ENCODE results near the gene FBXL15. TPM values are rescaled to one million over a fixed set of nuclear protein-coding genes. Genes with fewer than 3 reads are reported as not detected.
"Not testable (repeated sequence)": the region's sequence is repeated elsewhere in the genome, so short reads cannot be mapped to it uniquely, and the experiment has no call there.

The FBXL15 gene
- total RNA-seq, 1 donor from 2014 or later, result 6.3 TPM

GRCh38 chr10:102431452-102432124 lies 11.0 kb downstream of the FBXL15 start:
- no peak for DNase-seq

GRCh38 chr10:102432162-102432950 lies 11.7 kb downstream of the FBXL15 start, which contains the start of gene CUEDC2:
Gene CUEDC2 (minus strand): TSS chr10:102432574. CDS start chr10:102425188, 7,386 bp downstream.
- DNase-seq, result peak; percentile 99

- no peak for DNase-seq
Observed at GRCh38 chr10:102433619-102434046, 13.0 kb downstream of the FBXL15 start.

DNA sequence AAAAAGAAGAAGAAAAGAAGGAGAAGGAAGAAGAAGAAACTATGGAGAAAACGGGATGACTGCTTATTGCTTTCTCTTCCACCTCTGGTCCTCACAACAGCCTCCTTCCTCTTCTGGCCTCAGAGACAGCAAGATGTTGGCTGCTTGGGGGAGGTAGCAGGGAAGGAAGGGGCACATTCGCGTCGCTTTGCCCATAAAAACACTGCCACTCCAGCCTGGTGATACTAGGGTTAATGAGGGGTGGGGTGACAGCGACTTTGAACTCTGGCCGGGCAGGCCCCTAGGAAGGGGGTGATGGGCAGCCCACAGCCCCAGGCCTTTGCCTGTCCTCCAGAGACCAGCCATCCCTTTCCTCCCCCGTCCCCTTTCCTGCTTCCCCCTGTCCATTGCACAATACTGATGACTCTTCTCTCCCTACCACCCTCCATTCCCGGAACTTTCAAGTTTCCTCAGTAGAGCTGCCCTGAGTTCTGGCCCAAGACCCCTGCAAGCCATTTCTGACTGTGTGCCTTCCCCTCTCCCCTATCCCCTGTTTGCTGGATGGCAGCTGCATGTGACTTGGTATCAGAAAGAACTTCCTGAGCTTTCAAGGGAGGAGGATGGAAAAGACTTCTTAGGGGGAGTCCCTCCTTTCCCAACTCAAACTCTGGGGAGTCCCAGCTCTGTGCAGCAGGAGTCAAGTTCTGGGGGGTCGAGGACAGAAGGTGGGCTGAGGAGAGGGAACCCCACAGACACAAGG lies 13.9 kb downstream of the FBXL15 start:
- DNase-seq, result no peak

- DNase-seq, result no peak
Observed at GRCh38 chr10:102435133-102435497, 14.5 kb downstream of the FBXL15 start.

- DNase-seq, result peak; percentile 26
Observed at GRCh38 chr10:102435529-102436233, 15.0 kb downstream of the FBXL15 start.

- DNase-seq, result no peak
Observed at GRCh38 chr10:102436312-102436711, 15.7 kb downstream of the FBXL15 start.

DNA sequence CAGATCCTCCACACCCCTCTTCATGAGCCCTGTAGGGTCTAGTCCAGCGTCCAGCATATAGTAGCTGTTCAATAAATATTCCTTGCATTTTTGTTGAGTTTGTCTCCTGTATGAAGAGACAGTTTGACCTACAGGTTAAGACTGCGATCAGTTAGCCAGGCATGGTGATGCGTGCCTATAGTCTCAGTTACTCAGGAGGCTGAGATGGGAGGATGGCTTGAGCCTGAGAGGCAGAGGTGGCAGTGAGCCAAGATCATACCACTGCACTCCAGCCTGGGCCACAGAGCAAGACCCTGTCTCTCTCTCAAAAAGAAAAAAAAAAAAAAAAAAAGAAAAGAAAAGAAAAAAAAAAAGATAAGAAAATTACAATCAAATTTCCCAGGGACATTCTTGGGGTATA lies 16.9 kb downstream of the FBXL15 start:
- no peak for DNase-seq

DNA sequence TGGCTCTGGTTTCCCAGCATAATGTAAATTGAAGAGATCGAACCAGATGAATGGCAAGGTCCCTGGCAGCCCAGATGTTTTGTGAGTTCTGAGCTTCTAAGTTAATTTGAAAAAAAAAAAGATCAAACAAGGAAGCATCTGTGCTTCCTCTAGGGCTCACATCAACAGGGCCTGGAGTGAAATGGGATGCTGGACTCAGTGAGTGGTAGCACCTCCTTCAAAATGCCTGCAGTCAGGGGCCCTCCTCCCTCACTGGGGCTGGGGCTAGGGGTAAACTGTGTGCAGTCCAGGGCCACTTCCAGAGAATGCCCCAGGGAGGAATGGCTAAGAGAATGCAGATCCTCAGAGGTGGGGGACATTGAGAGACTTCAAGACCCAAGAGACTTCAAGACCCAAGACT lies 17.7 kb downstream of the FBXL15 start:
- no peak for DNase-seq

GRCh38 chr10:102444851-102445250 lies 24.2 kb downstream of the FBXL15 start:
- no peak for DNase-seq

- DNase-seq, result peak; percentile 69
Observed at GRCh38 chr10:102449321-102450123, 28.9 kb downstream of the FBXL15 start.

GRCh38 chr10:102450124-102450373 lies 29.4 kb downstream of the FBXL15 start:
- no peak for DNase-seq

DNA sequence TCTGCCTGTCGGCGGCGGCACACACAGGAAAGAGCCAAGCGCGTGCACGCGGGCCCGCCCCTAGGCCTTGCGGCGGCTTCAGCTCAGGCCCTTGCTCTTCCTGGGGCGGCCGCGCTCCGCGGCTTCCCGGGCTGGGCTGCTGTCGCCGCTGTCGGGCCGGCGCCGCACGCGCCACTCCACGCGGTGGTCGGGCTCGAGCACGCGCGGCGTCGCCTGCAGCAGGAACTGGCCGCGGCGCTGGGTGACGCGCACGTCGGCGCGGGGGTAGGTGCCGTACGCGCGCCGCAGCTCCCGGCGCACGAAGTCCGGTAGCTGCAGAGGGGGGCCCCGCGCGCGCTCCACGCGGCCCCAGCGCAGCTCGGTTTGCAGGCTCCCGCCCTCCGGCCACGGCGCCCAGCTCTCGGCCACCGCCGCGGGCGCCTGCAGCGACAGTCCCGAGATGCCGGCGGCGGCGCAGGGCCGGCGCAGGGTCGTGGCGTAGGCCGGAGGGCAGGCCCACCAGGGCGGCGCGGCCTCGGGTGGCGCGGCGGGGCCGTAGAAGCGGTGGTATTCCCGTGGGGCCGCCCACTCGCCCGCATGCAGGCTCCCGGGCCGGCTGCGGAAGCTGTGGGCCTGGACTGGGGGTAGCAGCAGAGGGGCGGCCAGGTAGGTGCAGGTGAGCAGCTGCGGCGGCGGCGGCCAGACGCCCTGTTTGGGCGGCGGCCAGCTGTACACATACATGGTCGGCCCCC lies 29.9 kb downstream of the FBXL15 start:
- peak; percentile 90 for DNase-seq

DNA sequence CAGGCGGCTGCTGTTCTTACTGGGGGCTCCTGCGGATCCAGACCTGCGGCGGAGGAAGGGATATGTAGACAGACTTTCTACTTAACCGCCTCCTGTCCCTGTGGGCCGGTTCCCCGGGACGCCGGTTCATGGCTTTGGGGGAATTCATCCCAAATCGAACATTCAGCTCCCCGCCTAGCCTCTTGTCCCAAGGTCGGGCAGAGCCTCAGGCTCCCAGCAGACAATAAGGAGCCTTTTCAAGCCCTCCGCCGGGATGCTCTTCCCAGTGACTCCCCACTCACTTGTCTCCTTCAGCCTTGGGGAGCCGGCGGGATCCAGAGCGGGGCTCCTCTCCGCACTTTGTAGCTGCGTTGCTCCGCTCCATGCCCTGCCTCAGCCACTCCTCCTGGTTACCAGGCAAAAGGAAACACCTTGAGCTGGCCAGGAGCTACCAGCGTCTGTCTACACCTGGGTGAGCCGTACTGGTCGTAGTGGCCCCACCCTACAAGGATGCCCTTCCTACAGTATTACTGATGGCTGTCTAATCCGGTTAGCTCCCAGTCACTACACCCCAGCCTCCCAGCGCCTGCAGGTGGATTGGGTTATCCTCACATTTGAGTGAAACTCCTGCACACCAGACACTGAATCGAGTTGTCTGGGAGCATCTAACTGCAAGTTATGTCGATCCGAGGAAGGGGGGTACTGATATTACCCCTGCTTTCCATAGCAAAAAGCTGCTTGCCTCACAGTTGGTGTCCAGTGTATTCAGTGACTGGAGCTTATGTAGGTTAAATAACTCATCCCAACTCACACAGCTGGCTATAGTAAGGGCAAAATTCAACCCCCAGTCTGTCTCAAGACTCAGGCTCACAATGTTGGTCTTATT lies 30.7 kb downstream of the FBXL15 start, which contains the start of gene C10orf95:
C10orf95 (minus strand) TSS at position 439 of the 865 bp plus-strand sequence. CDS start 450 bp downstream, outside the sequence.
- no peak for DNase-seq

DNA sequence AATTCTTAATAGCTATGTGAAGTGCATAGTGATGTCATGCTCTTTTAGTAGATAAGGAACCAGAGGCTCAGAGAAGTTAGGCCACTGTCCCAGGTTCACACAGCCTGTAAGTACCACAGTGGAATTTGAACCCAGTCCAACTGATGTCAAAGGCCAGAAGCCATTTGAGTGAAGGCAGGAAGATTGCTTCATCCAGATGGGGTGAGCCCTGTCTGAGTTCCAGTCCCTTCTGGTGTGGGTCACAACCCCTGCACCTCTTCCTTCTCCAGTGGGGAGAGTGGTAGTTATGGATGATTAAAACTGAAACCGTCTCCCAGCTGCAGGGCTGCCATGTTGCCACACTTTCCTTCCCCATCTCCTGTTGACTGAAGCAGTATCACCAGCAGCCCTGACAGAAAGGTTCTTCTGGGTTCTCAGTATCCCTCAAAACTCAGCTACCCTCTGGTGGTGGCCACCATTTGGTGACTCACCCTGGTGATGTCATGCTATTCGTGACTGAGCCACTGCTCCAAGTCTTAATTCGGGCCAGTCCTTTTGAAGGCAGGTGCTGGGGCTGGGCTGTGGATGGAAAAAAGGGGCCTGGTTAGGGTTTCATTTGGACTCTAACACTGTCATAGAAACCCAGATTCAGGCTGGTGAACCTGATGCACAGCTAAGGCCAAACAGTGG lies 32.2 kb downstream of the FBXL15 start:
- no peak for DNase-seq

GRCh38 chr10:102453502-102453901 lies 32.9 kb downstream of the FBXL15 start:
- DNase-seq, result no peak

DNA sequence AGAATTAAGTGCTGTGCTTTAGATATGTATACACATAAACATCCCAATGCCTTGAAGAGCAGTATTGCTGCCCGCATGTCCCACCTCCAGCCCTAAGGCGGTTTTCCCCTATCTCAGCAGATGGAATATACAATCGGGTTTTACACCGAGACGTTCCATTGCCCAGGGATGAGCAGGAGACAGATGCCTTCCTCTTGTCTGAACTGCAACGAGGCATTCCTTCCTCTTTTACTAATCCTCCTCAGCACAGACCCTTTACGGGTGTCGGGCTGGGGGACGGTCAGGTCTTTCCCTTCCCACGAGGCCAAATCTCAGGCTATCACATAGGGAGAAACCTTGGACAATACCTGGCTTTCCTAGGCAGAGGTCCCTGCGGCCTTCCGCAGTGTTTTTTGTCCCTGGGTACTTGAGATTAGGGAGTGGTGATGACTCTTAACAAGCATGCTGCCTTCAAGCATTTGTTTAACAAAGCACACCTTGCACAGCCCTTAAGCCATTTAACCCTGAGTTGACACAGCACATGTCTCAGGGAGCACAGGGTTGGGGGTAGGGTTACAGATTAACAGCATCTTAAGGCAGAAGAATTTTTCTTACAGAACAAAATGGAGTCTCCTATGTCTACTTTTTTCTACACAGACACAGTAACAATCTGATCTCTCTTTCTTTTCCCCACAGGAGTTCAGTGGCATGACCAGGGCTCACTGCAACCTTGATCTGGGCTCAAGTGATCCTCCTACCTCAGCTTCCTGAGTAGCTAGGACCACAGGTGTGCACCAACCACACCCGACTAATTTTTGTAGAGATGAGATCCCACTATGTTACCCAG lies 34.2 kb downstream of the FBXL15 start:
- not testable (repeated sequence) for DNase-seq

GRCh38 chr10:102455893-102456471 lies 35.3 kb downstream of the FBXL15 start:
- no peak for DNase-seq
